COR-L47 (cell line): ENCODE data around the gene F12.

Experiments used
- DNase-seq: peaks from one replicate; lab custom pipeline; 2025; lab: John Stamatoyannopoulos, UW

Gene F12

DNA sequence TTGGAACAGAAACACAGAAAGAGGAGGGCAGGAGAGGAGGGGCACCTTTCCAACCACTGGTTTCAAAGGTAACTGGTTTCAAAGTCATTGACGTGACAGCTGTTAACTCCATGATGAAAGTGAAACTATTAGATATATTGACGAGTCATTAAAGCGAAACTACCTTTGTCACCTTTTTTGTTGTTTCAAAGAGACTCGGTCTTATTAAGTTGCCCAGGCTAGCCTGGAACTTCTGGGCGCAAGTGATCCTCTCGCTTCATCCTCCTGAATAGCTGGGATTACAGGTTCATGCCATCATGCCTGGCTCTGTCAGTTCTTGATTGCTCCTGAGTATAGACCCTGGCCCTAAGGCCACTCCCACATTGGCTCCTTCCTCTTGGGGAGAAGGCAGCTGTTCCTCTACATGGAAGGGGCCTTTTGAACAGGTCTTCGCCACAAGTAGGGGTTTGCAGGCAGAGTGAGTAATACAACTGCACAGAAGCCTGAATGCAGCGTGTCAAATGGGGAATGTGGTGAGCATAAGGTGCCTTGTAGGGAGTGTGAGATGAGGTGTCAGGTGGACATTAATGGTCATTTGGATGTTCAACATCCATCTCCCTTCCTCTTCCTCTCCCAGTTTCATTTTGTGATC lies 3.4 kb upstream of the F12 start:
- no peak for DNase-seq

DNA sequence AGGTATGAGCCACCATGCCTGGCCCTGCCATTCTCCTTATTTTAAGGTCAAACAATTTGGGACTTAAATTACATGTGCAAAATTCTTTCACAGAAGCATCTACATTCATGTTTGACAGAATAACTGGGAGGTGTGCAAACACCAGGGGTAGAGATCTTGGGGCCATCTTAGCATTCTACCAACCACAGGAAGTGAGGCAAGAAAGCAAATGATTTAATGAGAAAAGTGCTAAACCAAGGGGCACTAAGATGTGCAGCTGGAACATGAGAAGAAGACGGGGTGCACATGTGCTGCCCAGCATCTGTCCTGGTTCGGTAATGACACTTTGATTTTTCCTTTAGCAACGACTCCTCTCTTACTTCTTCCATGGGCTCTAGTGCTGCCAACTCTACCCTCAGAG lies 1.2 kb upstream of the F12 start:
- no peak for DNase-seq

DNA sequence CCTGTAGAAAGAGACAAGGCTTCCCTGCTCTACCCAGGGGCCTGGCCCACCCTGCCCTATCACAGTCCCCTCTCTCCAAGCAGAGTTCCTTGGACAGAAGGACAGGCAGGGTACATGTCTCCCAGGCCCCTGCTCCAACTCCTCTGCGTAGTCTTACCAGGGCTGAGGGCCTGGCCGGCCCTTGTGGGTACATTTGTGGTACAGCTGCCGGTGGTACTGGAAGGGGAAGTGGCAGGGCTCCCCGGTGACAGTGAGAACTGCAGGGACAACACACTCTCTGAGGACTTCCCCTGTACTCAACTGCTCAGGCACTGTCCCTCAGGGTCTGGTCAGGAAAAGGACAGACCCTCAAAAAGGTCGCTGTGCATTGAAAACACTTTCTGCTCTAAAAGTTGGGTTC lies 3.6 kb downstream of the F12 start:
- no peak for DNase-seq

DNA sequence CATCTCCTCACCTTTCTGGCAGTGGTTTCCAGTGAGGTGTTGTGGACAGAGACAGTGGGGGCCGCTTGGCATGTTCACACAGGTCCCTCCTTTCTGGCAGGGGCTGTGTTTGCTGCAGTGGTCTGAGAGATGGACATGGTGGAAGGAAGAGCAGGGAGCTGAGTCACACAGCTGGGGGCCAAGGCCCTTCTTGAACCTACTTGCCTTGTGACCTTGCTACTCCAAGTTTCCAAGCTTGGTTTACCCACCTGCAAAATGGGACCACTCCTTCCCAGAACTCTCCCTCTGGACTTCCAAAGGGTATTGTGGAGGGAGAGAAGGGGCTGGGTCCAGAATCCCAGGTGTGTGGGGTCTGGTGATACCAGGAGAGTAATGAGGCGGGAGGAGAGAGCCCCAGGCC lies 4.1 kb downstream of the F12 start:
- DNase-seq, result no peak

DNA sequence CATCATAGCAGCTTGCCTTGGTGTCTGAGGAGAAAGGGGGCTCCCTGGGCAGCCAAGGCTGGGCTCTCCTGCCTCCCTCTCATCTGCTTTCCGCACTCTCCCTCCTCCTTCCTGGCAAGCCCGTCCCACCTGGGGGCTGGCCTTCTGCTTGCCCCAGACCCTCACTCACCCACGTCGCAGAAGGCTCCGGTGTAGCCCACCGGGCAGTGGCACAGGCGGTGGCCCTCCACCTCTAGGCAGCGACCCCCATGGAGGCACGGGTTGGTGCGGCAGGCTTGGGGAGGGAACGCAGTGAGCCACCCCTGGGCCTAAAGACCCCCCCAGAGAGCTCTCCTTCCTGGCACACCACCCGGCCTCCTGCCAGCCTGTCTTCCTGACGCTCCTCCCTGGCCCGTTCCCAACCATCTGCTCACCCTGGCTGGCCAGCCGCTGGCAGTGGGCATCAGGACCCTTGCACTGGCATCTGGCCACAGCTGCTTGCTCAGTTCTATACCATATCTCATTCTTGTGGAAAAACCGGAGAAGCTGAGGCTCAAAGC lies 4.7 kb downstream of the F12 start:
- DNase-seq, result peak; percentile 11

DNA sequence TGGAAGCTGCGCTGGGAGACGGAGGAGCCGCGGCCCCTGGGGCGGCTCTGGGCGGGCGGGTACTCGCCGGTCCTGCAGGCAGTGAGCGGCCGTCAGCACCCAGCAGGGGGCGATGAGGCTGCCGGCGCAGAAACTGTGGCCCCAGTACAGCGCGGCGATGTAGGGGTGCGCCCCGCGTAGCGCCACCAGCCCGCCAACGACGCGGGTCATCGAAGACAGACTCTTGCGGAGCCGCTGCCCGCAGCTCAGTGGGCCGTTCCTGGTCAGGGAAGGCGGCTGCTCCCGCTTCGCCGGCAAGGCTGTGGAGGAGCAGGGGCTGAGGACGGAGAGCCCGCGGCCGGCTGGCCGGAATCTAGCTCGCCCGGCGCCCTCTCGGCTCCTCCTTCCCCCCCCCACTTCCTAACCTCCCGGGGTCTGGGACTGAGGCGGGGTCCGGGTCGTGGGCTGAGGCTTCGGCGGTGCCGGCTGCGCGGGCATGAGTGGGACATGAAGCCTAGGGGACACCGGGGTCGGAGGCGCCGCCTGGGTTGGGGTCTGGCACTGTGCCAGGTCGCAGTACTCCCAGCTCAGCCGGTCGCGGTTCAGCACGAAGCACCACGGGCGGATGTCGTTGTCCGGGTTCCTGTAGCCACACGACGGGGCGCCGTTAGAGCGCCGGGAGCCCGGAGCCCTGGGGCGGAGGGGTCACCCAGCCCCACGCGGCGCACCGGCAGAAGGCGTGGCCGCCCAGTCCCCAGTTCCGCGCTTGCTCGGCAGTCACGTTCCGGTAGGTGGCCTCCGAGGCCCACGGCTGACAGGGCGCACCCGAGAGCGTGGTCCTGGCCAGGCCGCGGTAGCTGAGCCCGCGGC lies 5.3 kb downstream of the F12 start:
- peak; percentile 92 for DNase-seq

DNA sequence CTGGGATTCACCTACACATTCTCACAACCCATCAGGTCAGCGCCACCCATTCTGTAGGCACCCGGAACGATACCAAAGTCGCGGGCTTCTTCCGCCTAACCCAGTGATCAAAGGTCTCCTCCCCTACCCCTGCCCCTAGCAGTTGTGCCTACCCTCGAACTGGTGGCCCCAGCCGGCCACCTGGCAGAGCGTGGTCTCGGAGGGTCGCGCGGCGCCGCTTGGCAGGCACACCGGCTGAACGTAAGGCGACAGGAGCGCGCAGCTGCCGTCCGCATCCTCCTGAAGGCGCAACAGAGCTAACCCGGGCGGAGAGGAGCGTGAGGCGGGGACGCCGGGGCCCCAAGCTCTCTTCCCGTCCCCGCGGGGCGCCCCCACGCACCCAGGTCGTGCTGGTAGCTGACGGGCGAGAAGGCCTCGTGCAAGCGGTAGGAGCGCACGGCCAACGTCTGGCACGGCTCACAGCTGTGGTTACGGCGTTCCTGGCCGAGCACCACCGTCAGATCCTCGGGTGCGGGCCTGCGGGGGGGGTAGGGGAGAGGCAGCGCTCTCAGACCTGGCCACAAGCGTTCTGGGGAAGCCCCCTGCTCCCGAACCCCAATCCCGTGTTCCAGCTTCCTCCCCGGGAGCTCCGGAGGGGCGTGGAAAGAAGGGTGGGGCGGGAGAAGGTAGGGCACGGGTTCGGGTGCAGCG lies 6.1 kb downstream of the F12 start:
- DNase-seq, result peak; percentile 57

DNA sequence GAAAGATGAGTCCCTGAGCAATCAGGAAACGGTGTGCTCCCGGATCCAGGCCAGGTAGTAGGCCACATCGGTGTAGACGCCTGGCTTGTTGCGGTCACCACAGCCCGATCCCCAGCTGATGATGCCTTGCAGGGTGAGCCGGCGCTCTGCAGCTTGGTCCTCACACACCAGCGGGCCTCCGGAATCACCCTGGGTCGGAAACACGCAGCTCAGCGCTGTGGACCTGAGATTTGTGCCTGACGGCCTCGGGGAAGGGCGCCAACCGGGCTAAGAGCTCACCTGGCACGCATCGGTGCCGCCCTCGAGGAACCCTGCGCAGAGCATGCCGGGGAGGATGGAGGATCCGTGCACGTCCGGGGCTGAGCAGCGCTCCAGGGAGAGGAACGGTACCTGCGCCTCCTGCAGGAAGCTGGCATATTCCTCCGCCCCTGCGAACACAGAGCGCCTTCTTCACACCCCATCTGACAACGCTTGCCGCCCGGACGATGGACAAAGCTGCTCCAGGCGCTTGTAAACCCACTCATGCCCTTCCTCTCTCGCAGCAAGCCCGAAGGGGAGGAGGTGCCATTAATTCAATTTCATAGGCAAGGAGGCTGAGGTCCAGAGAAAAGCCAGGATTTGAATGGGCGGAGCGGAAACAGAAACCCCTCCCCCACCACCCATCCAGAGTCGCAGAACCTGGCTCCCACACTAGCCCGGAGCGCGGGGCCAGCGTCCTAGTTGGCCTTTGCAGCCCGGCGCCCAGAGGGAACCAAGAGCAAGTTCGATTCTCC lies 6.9 kb downstream of the F12 start:
- peak; percentile 89 for DNase-seq

DNA sequence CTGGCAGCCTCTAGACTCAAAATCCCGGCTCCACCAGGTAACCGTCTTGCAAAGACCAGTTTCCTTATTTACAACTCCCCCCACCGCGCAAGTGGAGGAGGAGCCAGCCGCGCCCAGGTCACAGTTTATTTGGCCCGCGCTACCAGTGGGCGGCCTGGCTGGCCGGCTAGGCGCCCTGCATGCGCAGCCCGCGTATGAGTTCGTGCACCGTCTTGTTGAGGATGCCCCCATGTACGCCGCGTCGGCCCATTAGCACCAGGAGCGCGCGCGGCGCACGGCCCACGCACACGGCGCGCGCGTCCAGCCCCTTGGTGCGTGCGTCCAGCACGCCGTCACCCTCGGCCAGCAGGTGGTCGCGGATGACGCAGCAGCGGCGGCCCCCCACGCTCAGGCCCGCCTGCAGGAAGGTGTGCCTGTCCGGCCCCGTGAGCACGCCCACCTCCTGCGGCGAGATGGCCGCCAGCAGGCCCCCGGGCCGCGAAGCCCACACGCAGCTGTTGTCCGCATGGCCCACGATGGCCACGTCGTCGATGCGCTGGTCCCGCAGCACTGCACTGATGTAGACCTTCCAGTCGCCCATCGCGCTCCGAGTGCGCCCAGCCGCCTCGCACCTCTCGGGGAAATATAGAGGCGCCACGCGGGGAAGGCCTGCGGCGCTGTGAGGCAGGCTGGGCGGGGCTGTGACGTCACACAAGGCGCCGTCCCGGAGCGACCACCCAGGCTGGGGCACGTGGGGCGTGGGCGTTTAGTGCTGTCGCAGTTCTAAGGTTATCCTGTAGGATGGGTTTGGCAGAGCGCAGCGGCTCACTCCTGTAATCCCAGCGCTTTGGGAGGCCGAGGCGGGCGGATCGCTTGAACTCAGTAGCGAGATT lies 9.1 kb downstream of the F12 start, which contains the start of gene PFN3:
TSS of gene PFN3 (minus strand) at position 665 of the 872 bp plus-strand sequence. CDS start at position 580, 85 bp downstream.
- DNase-seq, result no peak

DNA sequence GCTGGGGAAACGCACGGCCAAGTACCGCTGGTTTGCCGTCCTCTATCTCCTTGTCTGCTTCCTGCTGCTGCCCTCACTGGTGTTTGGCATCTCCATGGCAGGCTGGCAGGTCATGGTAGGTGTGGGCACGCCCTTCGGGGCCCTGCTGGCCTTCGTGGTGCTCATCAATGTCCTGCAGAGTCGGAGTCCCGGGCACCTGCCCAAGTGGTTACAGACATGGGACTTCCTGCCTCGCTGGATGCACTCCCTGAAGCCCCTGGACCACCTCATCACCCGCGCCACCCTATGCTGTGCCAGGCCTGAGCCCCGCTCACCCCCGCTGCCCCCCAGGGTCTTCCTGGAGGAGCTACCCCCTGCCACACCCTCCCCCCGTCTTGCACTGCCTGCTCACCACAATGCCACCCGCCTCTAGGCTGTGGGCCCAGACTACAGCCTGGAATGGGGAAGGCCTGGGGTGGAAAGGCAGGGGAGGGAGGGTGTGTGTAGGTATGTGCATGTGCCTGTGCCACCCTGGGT lies 11.4 kb downstream of the F12 start:
- DNase-seq, result no peak

DNA sequence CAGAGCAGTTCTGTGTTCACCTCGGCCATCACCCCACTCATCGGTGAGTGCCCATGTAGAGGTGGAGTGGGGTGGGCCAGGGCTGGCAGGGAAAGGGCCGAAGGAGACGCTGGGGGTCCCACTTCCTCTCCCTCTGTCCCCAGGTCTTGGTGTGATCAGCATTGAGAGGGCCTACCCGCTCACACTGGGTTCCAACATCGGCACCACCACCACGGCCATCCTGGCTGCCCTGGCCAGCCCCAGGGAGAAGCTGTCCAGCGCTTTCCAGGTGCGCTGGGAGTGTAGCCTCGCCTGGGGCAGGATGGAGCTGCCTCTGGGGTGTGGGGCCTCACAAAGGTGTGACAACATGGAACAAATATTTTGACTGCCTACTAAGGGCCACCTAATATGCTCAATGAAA lies 12.6 kb downstream of the F12 start:
- no peak for DNase-seq

DNA sequence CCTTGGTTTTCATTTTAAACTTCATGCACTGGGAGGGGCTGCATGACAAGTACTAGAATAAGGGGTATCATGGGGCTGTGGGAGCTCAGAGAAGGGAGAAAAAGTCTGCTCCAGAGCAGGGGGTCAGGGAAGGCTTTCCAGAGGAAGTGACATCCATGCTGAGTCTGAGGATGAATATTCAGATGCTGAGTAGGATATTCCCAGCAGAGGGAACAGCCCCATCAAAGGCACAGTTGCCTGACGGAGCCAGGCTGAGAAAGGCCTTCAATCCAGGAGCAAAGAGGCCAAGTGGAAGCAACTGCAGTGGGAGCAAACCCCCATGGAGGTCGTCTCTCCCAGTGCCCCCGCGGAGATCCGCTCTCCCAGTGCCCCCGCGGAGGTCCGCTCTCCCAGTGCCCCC lies 13.3 kb downstream of the F12 start:
- no peak for DNase-seq

DNA sequence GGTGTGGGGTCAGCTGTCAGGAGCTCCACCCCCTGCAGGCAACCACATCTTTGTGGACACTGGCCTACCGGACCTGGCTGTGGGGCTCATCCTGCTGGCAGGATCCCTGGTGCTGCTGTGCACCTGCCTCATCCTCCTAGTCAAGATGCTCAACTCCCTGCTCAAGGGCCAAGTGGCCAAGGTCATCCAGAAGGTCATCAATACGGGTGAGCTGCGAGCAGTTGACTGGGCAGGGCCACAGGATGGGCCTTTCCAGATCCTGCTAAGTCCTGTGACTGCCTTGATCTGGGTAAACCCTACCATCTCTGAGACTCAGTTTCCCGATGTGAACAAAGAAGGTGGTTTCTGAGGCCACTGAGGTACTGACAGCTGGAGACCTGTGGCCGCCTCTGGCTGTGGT lies 15.4 kb downstream of the F12 start:
- DNase-seq, result no peak

DNA sequence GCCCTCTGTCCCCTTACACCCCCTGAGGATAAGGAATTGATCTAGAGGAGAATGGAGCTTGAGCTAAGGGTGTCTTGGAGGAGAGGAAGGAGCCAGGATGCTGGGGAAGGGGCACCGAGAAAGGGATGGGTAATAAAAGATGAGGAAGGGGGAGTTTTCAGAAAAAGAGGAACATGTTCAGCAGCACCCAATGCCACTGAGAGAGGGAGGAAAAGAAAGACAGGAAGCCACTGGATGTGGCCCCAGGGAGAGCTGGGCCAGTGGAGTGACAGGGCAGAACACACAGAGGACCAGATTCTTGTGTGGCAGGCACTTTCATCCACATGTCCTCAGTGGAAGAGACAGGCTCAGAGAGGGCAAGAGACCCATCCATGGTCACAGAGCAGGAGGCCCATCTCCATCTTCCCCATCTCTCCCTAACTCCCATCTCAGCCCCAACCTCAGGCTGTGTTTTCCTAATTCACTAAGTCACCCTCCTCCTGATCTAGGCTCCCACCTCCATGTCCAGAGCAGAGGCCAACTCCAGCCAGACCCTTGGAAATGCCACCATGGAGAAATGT lies 16.1 kb downstream of the F12 start:
- DNase-seq, result no peak

DNA sequence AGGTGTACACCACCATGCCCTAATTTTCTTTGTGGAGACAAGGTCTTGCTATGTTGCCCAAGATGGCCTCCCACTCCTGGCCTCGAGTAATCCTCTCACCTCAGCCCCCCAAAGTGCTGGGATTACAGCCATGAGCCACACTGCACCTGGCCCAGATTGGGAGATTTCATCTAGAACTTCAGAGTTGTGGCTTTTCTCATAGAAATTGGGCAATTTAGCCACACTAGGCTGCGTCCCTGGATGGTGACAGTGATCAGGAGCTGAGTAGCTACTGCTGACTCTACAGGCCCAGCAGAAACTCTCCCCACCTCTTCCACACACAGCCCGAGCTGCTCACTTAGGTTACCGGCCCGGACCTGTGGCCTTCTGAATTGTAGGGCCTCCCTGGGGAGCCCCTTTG lies 16.6 kb downstream of the F12 start:
- no peak for DNase-seq

DNA sequence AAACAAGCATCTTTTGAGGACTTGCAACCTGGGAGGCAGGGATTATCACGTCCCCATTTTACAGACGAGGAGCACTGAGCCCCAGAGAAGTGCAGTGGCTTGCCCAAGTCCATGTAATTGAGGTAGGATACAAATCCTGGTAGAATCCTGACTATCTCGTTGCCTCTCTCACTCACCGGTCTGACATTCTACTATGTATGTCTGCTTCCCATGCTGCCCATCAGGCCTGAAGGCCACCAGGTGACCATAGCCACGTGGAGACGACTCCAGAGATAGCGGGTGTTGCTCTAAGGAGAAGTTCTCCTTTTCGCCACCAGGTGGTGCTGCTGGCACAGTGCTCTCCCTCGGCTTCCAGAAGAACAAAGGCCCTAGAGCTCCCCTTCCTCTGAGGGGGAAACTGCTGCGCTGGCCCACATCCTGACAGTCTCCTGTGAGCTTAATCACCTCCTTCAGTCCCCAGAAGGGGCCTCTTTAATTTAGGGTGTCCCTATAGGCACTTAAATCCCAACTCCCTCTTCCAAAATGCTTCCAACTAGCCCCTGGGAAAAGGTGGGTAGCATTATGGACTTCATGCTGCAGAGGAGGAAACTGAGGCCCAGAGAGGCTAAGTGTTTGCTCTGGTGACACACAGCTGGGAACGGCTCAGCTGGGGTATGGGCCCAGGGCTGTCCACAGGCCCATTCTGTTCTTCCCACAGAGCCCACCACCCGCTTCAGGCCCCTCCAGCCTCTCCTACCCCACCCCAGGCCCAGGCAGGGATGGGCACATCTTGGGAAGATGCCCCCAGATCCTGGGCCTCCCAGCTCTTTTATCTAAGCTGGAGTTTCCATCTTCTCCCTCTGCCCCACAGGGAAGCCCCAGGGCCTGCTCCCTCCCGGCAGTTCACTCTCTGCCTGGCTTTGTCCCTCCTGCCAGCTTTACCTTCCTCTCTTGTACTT lies 18.7 kb downstream of the F12 start:
- peak; percentile 81 for DNase-seq

DNA sequence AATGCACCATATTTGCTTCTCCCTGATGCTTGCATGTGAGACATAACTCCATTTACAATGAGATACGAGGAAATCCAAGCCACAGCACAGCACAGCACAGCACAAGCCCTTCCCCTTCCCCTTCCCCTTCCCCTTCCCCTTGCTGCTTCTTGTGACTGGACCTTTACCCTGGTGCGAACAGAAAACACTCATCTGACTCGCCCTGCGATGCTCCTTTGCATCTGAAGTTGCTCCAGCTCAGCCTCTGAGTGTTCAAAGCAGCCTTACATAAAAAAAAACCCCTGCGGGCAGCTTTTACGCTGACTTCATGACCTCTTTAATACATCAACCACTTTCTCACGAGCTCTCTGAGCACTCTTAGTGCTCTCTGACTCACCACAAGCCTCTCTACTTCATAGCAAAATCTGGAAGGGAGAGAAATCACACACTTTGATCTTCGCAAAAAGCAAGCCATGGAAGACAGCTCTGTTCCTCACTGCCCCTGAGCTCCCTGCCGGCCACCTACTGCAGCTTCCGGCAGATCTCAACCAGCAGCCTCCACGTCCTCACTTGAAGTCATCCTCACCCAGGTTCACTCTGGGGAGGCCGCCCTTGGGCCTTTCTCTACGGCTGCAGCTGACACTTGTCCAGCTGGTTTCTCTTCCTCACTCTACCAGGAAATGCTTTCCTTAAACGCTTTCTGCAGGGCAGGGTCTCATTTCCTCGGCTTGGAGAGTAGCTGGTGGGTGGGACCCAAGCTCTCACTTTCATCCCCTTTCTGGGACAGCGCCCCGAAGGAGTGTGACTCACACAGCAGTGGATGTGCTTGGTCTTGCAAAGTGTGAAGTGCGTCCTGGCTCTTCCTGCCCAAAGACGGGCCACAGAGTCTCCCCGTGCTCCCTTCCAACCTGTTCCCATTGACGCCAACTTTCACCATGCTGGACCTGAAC lies 19.9 kb downstream of the F12 start:
- DNase-seq, result no peak

DNA sequence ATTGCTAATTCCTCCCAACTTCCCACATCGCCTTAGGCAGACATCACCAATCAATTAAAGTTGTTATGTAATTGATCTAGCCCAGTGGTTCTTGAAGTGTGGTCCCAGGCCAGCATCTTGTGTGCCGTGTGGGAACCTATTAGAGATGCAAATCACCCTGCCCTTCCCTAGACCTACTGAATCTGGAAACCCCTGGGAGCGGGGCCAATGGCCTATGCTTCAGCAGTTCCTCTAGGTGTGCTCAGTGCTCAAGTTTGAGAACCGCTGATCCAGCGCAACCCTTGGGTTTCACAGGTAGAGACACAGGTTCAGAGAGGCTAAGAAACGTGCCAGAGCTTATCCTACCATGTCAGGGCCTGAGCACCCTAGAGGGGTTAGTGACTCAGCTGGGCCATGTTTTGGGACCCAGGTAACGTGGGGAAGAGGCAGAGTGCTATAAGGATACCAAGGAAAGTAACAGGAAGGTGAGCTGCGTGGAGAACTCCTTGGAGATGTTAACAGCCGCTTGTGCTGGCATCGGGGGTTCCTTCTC lies 20.8 kb downstream of the F12 start:
- no peak for DNase-seq
